Common myeloid progenitor, CD34-positive (primary cell): ENCODE results near the gene TSPEAR.

Experiments used
- CTCF ChIA-PET: fragments of 350-600 bp; sonication (Branson Sonifier 250); formaldehyde crosslinking; loops from one replicate; lab custom pipeline; 2021; ENCODE audit warnings: antibody characterized with exemption; lab: Charles Lee
- POLR2A ChIA-PET: fragments of 350-600 bp; sonication (Branson Sonifier 250); formaldehyde crosslinking; loops from one replicate; lab custom pipeline; 2021; ENCODE audit warnings: antibody characterized with exemption; lab: Charles Lee
- DNase-seq, 3 donors: peaks; one replicate each; pipeline versions ENCODE4 v3.0.0 to v3.0.0-alpha.2; 2013
- H3K27ac ChIP-seq, 2 experiments: 1 replicate in 1 of 2; 2 replicates in 1 of 2; pipeline ENCODE4 v1.7.0; 2013; ENCODE audit warnings: inconsistent platforms in 2 of 2, low read length in 2 of 2, mild to moderate bottlenecking in 2 of 2, low read depth in 1 of 2, moderate library complexity in 1 of 2; ENCODE audit not compliant: severe bottlenecking in 2 of 2, insufficient read depth in 1 of 2, poor library complexity in 1 of 2
- H3K27me3 ChIP-seq, 5 experiments: replicated peaks in 2 of 5; 1 replicate in 3 of 5; 2 replicates in 2 of 5; pipeline versions ENCODE4 v1.6.1 to v1.7.0; 2013; ENCODE audit warnings: low read length in 4 of 5, mild to moderate bottlenecking in 2 of 5, moderate library complexity in 2 of 5, inconsistent platforms in 1 of 5; ENCODE audit not compliant: insufficient read depth in 5 of 5, control insufficient read depth in 4 of 5
- H3K36me3 ChIP-seq, 4 experiments: 1 replicate in 2 of 4; 2 replicates in 2 of 4; pipeline versions ENCODE4 v1.6.1 to v1.7.0; 2013; ENCODE audit warnings: low read length in 3 of 4, control low read depth in 1 of 4, mild to moderate bottlenecking in 1 of 4; ENCODE audit not compliant: control insufficient read depth in 4 of 4, insufficient read depth in 4 of 4
- H3K4me1 ChIP-seq, 4 experiments: 1 replicate in 3 of 4; 2 replicates in 1 of 4; pipeline versions ENCODE4 v1.6.1 to v1.7.1; 2013; ENCODE audit warnings: low read length in 3 of 4, mild to moderate bottlenecking in 3 of 4, control low read depth in 1 of 4, inconsistent platforms in 1 of 4, moderate library complexity in 1 of 4; ENCODE audit not compliant: control insufficient read depth in 4 of 4, insufficient read depth in 4 of 4; ENCODE audit errors: control extremely low read depth in 1 of 4
- H3K4me3 ChIP-seq, 7 experiments: 1 replicate in 4 of 7; 2 replicates in 3 of 7; pipeline versions ENCODE4 v1.5.1 to v1.7.0; 2013; ENCODE audit warnings: mild to moderate bottlenecking in 7 of 7, low read length in 6 of 7, moderate library complexity in 6 of 7, inconsistent platforms in 2 of 7, low read depth in 2 of 7, control low read depth in 1 of 7; ENCODE audit not compliant: insufficient read depth in 4 of 7, control insufficient read depth in 1 of 7; ENCODE audit errors: extremely low read depth in 1 of 7
- H3K9me3 ChIP-seq, 5 experiments: 1 replicate in 4 of 5; 2 replicates in 1 of 5; pipeline versions ENCODE4 v1.6.1 to v1.7.1; 2013; ENCODE audit warnings: low read length in 4 of 5, mild to moderate bottlenecking in 2 of 5, inconsistent platforms in 1 of 5, low read depth in 1 of 5, moderate library complexity in 1 of 5; ENCODE audit not compliant: control insufficient read depth in 4 of 5, insufficient read depth in 2 of 5; ENCODE audit errors: control extremely low read depth in 1 of 5
- WGBS: methylation state at CpG from one replicate; pipeline ENCODE4 v1.1.5; 2013; ENCODE audit not compliant: insufficient coverage; 5-methylcytosine and 5-hydroxymethylcytosine counted together

Gene TSPEAR

GRCh38 chr21:44516828-44517174 lies 194.6 kb downstream of the TSPEAR start:
- POLR2A ChIA-PET: no interaction called here
- Histone ChIP-seq H3K27me3 (peaks cover 0 to 5% (median 0%) of the 10 kb centered on the region in 5 experiments), H3K4me1 (no peaks in the 10 kb centered on the region), H3K27ac (no peak overlapping the region), H3K9me3 (peaks cover 0 to 2% (median 0%) of the 10 kb centered on the region in 5 experiments), H3K36me3 (no peaks in the 10 kb centered on the region), H3K4me3 (no peak overlapping the region)
- WGBS: 96% methylated on average over 10 of the region's 10 CpGs
- no peak for DNase-seq
- CTCF ChIA-PET: no interaction called here

GRCh38 chr21:44516342-44516741 lies 195.0 kb downstream of the TSPEAR start:
- Histone ChIP-seq H3K27me3 (peaks cover 0 to 5% (median 0%) of the 10 kb centered on the region in 5 experiments), H3K27ac (no peak overlapping the region), H3K4me1 (no peaks in the 10 kb centered on the region), H3K9me3 (peaks cover 0 to 2% (median 0%) of the 10 kb centered on the region in 5 experiments), H3K36me3 (no peaks in the 10 kb centered on the region), H3K4me3 (no peak overlapping the region)
- POLR2A ChIA-PET: no interaction called here
- 96% methylated on average over 10 of the region's 13 CpGs for WGBS
- CTCF ChIA-PET: no interaction called here
- DNase-seq: no peak

GRCh38 chr21:44515359-44516165 lies 195.8 kb downstream of the TSPEAR start:
- H3K4me3 ChIP-seq: no peak overlapping the region
- ChIA-PET POLR2A (no interaction called here), CTCF (interaction anchor here (1.6 kb wide), 1 partner anchor 278 kb away, joined by 5 read pairs; no protein-coding TSS in a partner anchor)
- H3K27ac ChIP-seq: no peak overlapping the region
- no peak for DNase-seq
- peaks cover 0 to 6% (median 4%) of the 10 kb centered on the region in 4 experiments for H3K4me1 ChIP-seq
- no peaks in the 10 kb centered on the region for H3K36me3 ChIP-seq
- 93% methylated on average over 31 of the region's 32 CpGs for WGBS
- peaks cover 0 to 5% (median 0%) of the 10 kb centered on the region in 5 experiments for H3K27me3 ChIP-seq
- H3K9me3 ChIP-seq: peaks cover 0 to 2% (median 0%) of the 10 kb centered on the region in 5 experiments

GRCh38 chr21:44514746-44515358 lies 196.5 kb downstream of the TSPEAR start:
- H3K4me3 ChIP-seq: no peak overlapping the region
- DNase-seq: no peak
- 92% methylated on average over 6 of the region's 11 CpGs for WGBS
- H3K27ac ChIP-seq: no peak overlapping the region
- peaks cover 0 to 2% (median 0%) of the 10 kb centered on the region in 5 experiments for H3K9me3 ChIP-seq
- H3K27me3 ChIP-seq: peaks cover 0 to 5% (median 0%) of the 10 kb centered on the region in 5 experiments
- POLR2A ChIA-PET: no interaction called here
- CTCF ChIA-PET: interaction anchor here (1.6 kb wide), 1 partner anchor 279 kb away, joined by 5 read pairs; no protein-coding TSS in a partner anchor
- no peaks in the 10 kb centered on the region for H3K36me3 ChIP-seq
- peaks cover 0 to 12% (median 8%) of the 10 kb centered on the region in 4 experiments for H3K4me1 ChIP-seq

- 98% methylated on average over 7 of the region's 7 CpGs for WGBS
- H3K4me3 ChIP-seq: no peak overlapping the region
Observed at GRCh38 chr21:44514218-44514520, 197.2 kb downstream of the TSPEAR start.

GRCh38 chr21:44513389-44514217 lies 197.8 kb downstream of the TSPEAR start:
- POLR2A ChIA-PET: no interaction called here
- H3K36me3 ChIP-seq: no peaks in the 10 kb centered on the region
- no peak overlapping the region for H3K4me3 ChIP-seq
- CTCF ChIA-PET: interaction anchor here (0.9 to 1.6 kb wide), 4 partner anchors 276 to 287 kb away, joined by 3 to 5 read pairs (median 4); no protein-coding TSS in a partner anchor
- H3K4me1 ChIP-seq: peaks cover 0 to 15% (median 8%) of the 10 kb centered on the region in 4 experiments
- H3K27me3 ChIP-seq: no peaks in the 10 kb centered on the region
- WGBS: 100% methylated on average over 10 of the region's 15 CpGs
- no peak for DNase-seq
- H3K9me3 ChIP-seq: peaks cover 0 to 2% (median 0%) of the 10 kb centered on the region in 5 experiments
- no peak overlapping the region for H3K27ac ChIP-seq

More at GRCh38 chr21:44514218-44514520, 197.2 kb downstream of the TSPEAR start:
- CTCF ChIA-PET: interaction anchor here (1.6 kb wide), 1 partner anchor 279 kb away, joined by 5 read pairs; no protein-coding TSS in a partner anchor
- POLR2A ChIA-PET: no interaction called here
- peaks cover 0 to under 1% (median 0%) of the 10 kb centered on the region in 5 experiments for H3K27me3 ChIP-seq
- no peak overlapping the region for H3K27ac ChIP-seq
- H3K4me1 ChIP-seq: peaks cover 0 to 15% (median 8%) of the 10 kb centered on the region in 4 experiments
- H3K36me3 ChIP-seq: no peaks in the 10 kb centered on the region
- DNase-seq: no peak
- peaks cover 0 to 2% (median 0%) of the 10 kb centered on the region in 5 experiments for H3K9me3 ChIP-seq
